GM19372 (cell line): ENCODE results near the gene MT1X.

Experiments
- ATAC-seq: cut with Tn5 transposase; IDR thresholded peaks from one replicate; pipeline ENCODE4 v1.9.1; 2021; ENCODE audit warnings: mild to moderate bottlenecking, low read depth, moderate library complexity; ENCODE audit not compliant: unreplicated experiment

Gene MT1X

DNA sequence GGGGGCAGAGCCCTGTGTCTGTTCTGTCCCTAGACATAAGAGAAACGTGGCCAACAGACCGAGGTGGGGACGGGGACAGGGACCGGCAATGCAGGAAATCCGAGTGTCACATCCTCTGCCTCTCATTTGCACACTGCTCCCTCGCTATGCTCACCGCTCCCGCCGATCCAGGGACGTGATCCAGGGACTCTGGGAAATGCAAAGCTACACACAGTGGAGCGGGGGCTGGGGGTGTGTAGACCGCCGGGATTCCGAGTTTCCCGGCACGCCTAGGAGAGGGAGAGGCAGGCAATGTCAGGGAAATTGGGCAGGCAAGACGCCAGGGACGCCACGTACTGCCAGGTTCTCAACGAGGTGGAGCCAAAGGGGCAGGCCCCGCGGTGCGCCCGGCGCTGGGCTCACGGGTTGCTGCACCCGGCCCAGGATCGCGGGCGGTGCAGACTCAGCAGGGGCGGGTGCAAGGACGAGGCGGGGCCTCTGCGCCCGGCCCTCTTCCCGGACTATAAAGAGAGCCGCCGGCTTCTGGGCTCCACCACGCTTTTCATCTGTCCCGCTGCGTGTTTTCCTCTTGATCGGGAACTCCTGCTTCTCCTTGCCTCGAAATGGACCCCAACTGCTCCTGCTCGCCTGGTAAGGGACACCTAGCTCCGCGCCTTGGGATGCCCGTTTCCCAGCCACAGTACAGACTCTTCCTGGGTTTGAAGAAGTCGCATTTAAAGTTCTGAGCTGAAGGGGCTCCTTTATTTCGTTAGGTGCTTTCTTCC, at the start of gene MT1X:
Gene MT1X (plus strand): TSS at position 532 of the 764 bp plus-strand sequence. CDS start 71 bp downstream, at position 603.
- ATAC-seq = peak; percentile 97

- no peak for ATAC-seq
These were observed 49.4 kb upstream of the MT1X start for GRCh38 chr16:56632848-56633365.

DNA sequence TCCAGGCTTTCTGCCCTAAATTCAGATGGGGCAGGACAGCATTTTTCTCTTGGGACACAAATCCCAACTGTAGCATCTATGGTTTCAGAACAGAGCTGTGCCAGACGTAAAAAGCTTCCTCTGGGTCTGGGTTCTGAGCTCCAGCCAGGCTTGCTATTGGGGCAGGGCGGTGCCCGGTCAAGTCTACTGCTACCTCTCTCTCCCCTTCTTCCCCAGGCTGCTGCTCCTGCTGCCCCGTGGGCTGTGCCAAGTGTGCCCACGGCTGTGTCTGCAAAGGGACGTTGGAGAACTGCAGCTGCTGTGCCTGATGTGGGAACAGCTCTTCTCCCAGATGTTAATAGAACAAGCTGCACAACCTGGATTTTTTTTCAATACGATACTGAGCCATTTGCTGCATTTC, 48.7 kb upstream of the MT1X start:
- no peak for ATAC-seq

GRCh38 chr16:56634715-56635440, 47.4 kb upstream of the MT1X start:
- ATAC-seq = no peak

DNA sequence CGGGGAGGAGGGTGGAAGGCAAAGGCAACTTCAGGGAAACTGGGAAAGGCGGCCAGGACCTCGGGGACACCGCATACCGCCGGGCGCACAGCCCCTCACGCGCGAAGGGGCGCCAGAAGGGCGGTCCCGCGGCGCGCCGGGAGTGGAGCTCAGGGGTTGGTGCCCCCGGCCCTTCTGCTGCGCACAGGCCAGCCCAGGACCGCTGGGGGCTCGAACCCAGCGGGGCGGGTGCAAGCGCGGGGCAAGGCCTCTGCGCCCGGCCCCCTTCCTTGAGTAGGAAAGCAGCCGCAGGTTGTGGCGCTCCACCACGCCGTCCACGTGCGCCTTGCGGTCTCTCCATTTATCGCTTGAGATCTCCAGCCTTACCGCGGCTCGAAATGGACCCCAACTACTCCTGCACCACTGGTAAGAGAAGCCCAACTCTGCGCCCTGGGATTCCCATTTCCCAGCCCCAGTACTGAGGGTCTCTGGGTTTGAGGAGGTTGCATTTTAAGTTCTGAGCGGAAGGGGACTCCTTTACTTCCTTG, 46.8 kb upstream of the MT1X start:
- no peak for ATAC-seq

- ATAC-seq = no peak
These were observed 45.5 kb upstream of the MT1X start for GRCh38 chr16:56636616-56637413.

- no peak for ATAC-seq
These were observed 44.2 kb upstream of the MT1X start, which contains the start of gene MT1A for GRCh38 chr16:56637814-56638750. TSS of gene MT1A (plus strand) at chr16:56638666. CDS start at chr16:56638739, 73 bp downstream.

DNA sequence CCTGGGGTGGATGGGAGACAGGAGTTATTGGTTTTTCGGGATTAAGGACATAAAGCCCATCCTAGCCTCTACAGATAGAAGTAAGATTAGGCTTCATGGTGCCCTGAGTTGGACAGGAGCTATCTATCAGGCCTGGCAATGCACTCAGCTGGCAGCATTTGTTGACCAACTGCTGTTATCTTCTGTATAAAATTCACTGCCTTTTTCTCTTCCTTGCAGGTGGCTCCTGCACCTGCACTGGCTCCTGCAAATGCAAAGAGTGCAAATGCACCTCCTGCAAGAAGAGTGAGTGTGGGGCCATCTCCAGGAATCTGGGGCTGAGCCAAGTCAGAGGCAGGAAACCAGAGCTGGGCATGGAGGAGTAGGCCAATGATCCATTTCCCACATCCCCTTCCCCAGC, 43.2 kb upstream of the MT1X start:
- no peak for ATAC-seq

- no peak for ATAC-seq
These were observed 42.2 kb upstream of the MT1X start for GRCh38 chr16:56640076-56640475.

DNA sequence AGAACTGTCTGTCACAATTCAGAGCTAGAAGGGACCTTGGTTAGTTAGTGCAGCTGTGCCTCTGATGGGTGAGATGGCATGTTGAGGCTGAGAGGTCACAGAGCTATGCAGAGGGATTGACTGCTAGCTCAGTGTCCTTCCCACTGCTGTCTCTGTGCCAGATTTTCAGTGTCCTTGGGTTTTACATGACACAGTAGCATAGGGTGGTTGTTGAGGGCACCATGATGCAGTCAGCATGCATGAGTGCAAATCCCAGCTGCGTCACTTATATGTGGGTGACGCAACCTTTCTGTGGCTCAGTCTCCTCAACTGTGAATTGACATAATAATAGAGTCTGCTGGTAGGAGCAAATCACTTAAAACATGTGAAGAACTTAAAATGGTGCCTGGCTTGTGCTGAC, 41.1 kb upstream of the MT1X start:
- ATAC-seq = no peak

GRCh38 chr16:56643080-56643778, 39.0 kb upstream of the MT1X start:
- peak; percentile 82 for ATAC-seq

DNA sequence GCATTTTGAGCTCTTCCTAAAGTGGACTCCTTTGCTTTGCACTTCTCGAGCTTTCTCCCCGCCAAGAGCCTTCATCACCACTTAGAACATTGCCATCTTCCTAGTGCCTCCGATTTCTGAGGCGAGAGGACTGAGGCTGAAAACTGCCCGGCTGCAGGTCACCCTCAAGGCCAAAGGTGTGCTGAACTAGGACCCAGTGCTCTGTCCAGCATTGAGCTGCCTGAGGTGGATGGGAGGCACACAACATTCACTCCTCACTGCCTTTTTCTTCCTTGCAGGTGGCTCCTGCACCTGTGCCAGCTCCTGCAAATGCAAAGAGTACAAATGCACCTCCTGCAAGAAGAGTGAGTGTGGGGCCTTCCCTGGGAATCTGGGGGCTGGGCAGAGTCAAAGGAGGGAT, 38.4 kb upstream of the MT1X start:
- ATAC-seq = no peak

- no peak for ATAC-seq
These were observed 37.0 kb upstream of the MT1X start for GRCh38 chr16:56645311-56645710.

GRCh38 chr16:56645838-56646237, 36.4 kb upstream of the MT1X start:
- no peak for ATAC-seq

- no peak for ATAC-seq
These were observed 34.4 kb upstream of the MT1X start for GRCh38 chr16:56647641-56648431.

GRCh38 chr16:56649271-56649670, 33.0 kb upstream of the MT1X start:
- no peak for ATAC-seq

DNA sequence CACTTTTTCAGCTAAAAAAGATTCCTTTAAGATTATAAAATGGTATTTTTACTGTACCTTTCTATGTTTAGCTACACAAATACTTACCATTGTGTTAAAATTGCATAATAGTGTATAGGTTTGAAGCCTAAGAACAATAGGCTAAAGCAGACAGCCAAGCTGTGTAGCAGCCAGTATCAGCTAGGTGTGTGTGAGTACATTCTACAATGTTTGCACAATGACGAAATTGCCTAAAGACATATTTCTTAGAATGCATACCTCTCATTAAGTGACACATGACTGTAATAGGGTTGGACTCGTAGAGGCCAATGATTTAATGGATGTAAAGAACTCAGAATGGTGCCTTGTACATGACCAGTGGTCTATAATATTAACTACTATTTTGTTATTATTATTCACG, 32.5 kb upstream of the MT1X start:
- ATAC-seq = no peak

DNA sequence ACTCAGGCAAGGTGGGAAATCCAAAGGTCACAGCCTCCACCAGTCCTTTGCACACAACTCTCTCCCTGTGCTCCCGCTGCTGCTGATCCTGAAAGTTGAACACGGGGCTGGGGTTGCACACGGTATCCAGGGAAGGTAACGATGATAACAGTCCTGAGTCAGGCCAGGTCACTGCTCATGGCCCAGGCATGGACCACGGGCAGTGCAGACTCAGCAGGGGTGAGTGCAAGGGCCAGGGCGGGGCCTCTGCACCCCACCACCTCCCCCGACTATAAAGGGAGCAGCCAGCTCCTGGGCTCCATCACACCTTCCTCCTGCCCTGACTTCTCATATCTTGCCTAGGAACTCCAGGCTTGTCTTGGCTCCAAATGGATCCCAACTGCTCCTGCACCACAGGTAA, 30.7 kb upstream of the MT1X start, which contains the start of gene MT1B:
Gene MT1B (plus strand): TSS at position 301 of the 400 bp plus-strand sequence. CDS start 68 bp downstream, at position 369.
- ATAC-seq = no peak
